Erythroblast (primary cell): ENCODE results near the gene PAX3.

ENCODE experiments used
- DNase-seq, 2 experiments: peaks; one replicate each; lab custom pipeline; 2025; lab: John Stamatoyannopoulos, UW
- GATA1 ChIP-seq: IDR thresholded peaks from 2 replicates; pipeline ENCODE4 v1.6.1; 2011; ENCODE audit warnings: low read depth, mild to moderate bottlenecking, control low read depth, low read length, moderate library complexity
- POLR2A ChIP-seq: IDR thresholded peaks from 2 replicates; pipeline ENCODE4 v1.6.1; 2011; ENCODE audit warnings: mild to moderate bottlenecking, low read length

The PAX3 gene

GRCh38 chr2:222288590-222289277, 10.1 kb downstream of the PAX3 start:
- TF ChIP-seq POLR2A (no peak), GATA1 (no peak)
- DNase-seq: no peak

GRCh38 chr2:222287862-222288479, 10.8 kb downstream of the PAX3 start:
- no peak for TF ChIP-seq POLR2A
- TF ChIP-seq GATA1: no peak
- no peak for DNase-seq

DNA sequence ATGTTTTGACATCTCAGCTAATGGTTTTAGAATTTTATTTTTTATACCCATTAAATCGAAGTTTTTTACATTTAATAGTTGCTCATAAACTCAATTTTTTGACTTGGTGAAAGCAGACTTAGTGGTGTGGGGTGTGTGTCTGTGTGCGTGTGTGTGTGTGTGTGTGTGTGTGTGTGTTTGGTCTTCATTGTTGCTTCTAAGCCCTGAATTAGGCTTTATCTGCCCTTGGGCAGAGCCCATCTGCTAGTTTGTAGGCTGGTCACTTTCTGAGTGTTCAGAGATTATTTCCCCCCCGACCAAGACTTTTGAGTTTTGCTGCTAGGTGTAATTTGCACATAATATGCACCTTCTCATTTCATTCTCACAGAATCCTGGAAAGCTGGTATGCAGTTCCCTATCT, 14.3 kb downstream of the PAX3 start:
- TF ChIP-seq POLR2A (no peak), GATA1 (no peak)
- DNase-seq: no peak

- TF ChIP-seq POLR2A (no peak), GATA1 (no peak)
- no peak for DNase-seq
Observed at GRCh38 chr2:222283634-222284033, 15.2 kb downstream of the PAX3 start.

GRCh38 chr2:222281506-222281905, 17.3 kb downstream of the PAX3 start:
- TF ChIP-seq GATA1 (no peak), POLR2A (no peak)
- DNase-seq: no peak

GRCh38 chr2:222280795-222281194, 18.0 kb downstream of the PAX3 start:
- no peak for TF ChIP-seq GATA1
- no peak for TF ChIP-seq POLR2A
- DNase-seq: no peak

GRCh38 chr2:222272446-222273015, 26.3 kb downstream of the PAX3 start:
- DNase-seq: no peak
- TF ChIP-seq POLR2A: no peak
- TF ChIP-seq GATA1: no peak

- TF ChIP-seq POLR2A: no peak
- no peak for TF ChIP-seq GATA1
- DNase-seq: no peak
Observed at GRCh38 chr2:222271854-222272253, 26.9 kb downstream of the PAX3 start.

DNA sequence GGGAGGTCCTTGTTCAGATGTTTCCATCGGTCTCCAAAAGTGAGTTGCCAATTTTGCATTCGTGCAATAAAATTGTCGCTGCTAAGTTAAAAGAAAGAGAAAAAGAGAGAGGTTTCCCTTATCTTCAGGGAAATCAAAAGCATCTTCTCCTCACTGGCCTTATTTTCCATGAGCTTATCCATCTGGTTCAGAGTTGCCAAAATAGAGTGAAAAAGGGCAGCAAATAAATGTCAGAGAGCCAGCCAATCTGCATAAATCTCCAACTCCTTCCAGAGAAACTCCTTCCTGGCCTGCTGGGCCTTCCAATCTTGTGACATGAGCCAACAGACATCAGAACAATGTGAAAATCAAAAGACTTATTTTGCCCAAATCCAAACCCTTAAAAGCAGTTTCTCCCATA, 28.4 kb downstream of the PAX3 start:
- TF ChIP-seq GATA1: no peak
- TF ChIP-seq POLR2A: no peak
- DNase-seq: no peak

- no peak for DNase-seq
- TF ChIP-seq GATA1: no peak
- no peak for TF ChIP-seq POLR2A
Observed at GRCh38 chr2:222269132-222269531, 29.7 kb downstream of the PAX3 start.

DNA sequence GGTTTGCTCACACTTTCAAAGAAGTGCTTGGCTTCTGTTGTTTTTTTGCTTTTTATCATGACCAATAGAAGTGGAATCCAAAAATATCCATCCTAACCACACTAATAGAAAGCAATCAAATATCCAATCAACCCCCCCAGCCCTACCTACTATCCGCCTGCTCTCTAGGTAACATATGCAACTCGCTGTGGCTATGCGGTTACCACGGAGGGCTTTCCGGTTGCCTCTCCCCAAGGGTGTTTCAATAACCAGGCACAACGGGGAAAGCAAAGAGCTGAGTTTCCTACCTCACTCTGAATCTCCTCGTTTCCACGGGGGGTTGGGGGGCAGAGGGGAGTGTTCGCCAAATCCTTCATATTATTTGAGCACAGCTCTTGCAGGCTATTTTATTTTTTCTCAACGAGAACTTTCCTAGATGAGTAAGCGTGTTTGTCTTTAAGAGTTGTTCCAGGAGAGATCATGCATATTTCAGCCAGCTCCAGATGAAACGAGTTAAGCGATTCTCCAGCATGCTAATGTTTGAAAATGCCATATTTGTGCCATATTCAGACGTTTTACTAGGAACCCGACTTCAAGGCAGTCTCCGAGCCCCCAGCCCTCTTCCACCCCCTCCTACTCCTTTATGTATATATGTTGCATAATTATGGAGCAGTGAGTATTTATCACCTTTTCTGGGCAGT, 30.3 kb downstream of the PAX3 start:
- DNase-seq: no peak
- TF ChIP-seq GATA1 (no peak), POLR2A (no peak)

GRCh38 chr2:222264791-222265320, 33.9 kb downstream of the PAX3 start:
- no peak for TF ChIP-seq GATA1

GRCh38 chr2:222261504-222261903, 37.3 kb downstream of the PAX3 start:
- no peak for DNase-seq
- no peak for TF ChIP-seq GATA1
- TF ChIP-seq POLR2A: no peak

More at GRCh38 chr2:222264791-222265320, 33.9 kb downstream of the PAX3 start:
- DNase-seq: no peak

GRCh38 chr2:222257645-222258044, 41.2 kb downstream of the PAX3 start:
- no peak for DNase-seq
- TF ChIP-seq POLR2A: no peak
- no peak for TF ChIP-seq GATA1

- DNase-seq: no peak
- TF ChIP-seq GATA1: no peak
- TF ChIP-seq POLR2A: no peak
Observed at GRCh38 chr2:222256250-222256649, 42.5 kb downstream of the PAX3 start.
